OCI-LY7 (cell line): ENCODE results near the gene CTNNA3. TPM values are rescaled to one million over a fixed set of nuclear protein-coding genes. Genes with fewer than 3 reads are reported as not detected.

Experiments used
- BruUV-seq: library from RNA; stranded (reverse); fragments of 400-500 nt; replicated peaks from 2 replicates; lab custom pipeline; 2021; lab: Mats Ljungman, UMichigan
- CTCF ChIA-PET: fragments of 300-600 bp; sonication (Branson Sonifier 250); formaldehyde crosslinking; loops from one replicate; lab custom pipeline; 2022; ENCODE audit warnings: antibody characterized with exemption; ENCODE audit not compliant: unreplicated experiment; lab: Charles Lee
- POLR2A ChIA-PET: fragments of 300-600 bp; sonication (Branson Sonifier 250); formaldehyde crosslinking; loops from one replicate; lab custom pipeline; 2022; ENCODE audit warnings: antibody characterized with exemption; lab: Charles Lee
- DNase-seq: peaks from one replicate; pipeline ENCODE4 v3.0.0-alpha.2; 2015; ENCODE audit warnings: low spot score
- H2AFZ ChIP-seq: fragments of 200-600 bp; sonication (generic), shearing (Covaris generic); 2 replicates; pipeline ENCODE4 v1.6.1; 2014; ENCODE audit warnings: mild to moderate bottlenecking, antibody characterized with exemption, low read length, moderate library complexity
- H3K27ac ChIP-seq: fragments of 200-600 bp; sonication (generic); 2 replicates; pipeline ENCODE4 v1.5.1; 2014; ENCODE audit warnings: mixed run types, low read depth, mild to moderate bottlenecking, moderate library complexity, low read length, inconsistent platforms; ENCODE audit not compliant: poor library complexity, severe bottlenecking
- H3K36me3 ChIP-seq: fragments of 200-600 bp; sonication (generic); 2 replicates; pipeline ENCODE4 v1.6.1; 2014; ENCODE audit warnings: mild to moderate bottlenecking, antibody characterized with exemption, low read length, moderate library complexity, mixed read lengths; ENCODE audit not compliant: insufficient read depth
- H3K4me1 ChIP-seq: fragments of 200-600 bp; sonication (generic); 2 replicates; pipeline ENCODE4 v1.5.1; 2014; ENCODE audit warnings: mild to moderate bottlenecking, low read length; ENCODE audit not compliant: insufficient read depth, poor library complexity, severe bottlenecking
- H3K4me2 ChIP-seq: fragments of 200-600 bp; sonication (generic); 2 replicates; pipeline ENCODE4 v1.6.1; 2014; ENCODE audit warnings: mild to moderate bottlenecking, low read length
- H3K4me3 ChIP-seq: fragments of 200-600 bp; sonication (generic); 2 replicates; pipeline ENCODE4 v1.5.1; 2014; ENCODE audit warnings: mild to moderate bottlenecking, low read depth, low read length; ENCODE audit not compliant: poor library complexity, severe bottlenecking
- H3K79me2 ChIP-seq: fragments of 200-600 bp; sonication (generic); 2 replicates; pipeline ENCODE4 v1.6.1; 2016; ENCODE audit warnings: low read depth, mild to moderate bottlenecking, low read length, moderate library complexity, mixed read lengths; ENCODE audit not compliant: insufficient read depth
- H3K9me2 ChIP-seq: fragments of 200-600 bp; sonication (generic); 2 replicates; pipeline ENCODE4 v1.6.1; 2016; ENCODE audit warnings: mild to moderate bottlenecking, low read length, mixed read lengths; ENCODE audit not compliant: insufficient read depth
- H3K9me3 ChIP-seq: fragments of 200-600 bp; sonication (generic); 2 replicates; pipeline ENCODE4 v1.6.1; 2014; ENCODE audit warnings: mild to moderate bottlenecking, mixed run types, low read length, mixed read lengths
- H4K20me1 ChIP-seq: fragments of 200-600 bp; sonication (generic); 2 replicates; pipeline ENCODE4 v1.6.1; 2014; ENCODE audit warnings: mild to moderate bottlenecking, antibody characterized with exemption, low read length, moderate library complexity, mixed read lengths; ENCODE audit not compliant: insufficient read depth
- EZH2phosphoT487 ChIP-seq: fragments of 200-600 bp; sonication (generic); IDR thresholded peaks from 2 replicates; pipeline ENCODE4 v1.6.1; 2018; ENCODE audit warnings: low read depth, borderline replicate concordance, mild to moderate bottlenecking, mixed run types, antibody characterized with exemption, low read length, moderate library complexity, mixed read lengths
- intact Hi-C: fragments of 100-400 bp; cut with micrococcal nuclease; formaldehyde crosslinking; loops from one replicate; pipeline ENCODE4 v1.10.0; 2022; ENCODE audit not compliant: unreplicated experiment
- total RNA-seq, 2 experiments: library from RNA; depleted of rRNA in 1 of 2; stranded (reverse); fragments of >200 nt in 1 of 2; shearing (Covaris generic) in 1 of 2; gene quantifications; 2 replicates each; pipeline ENCODE4 v1.2.3, GENCODE V29; 2014 to 2022
- TF ChIP-seq, protein P1 (sequence below): fragments of 200-600 bp; sonication (generic); conservative IDR thresholded peaks from 2 replicates; pipeline ENCODE4 v1.5.1; 2014; ENCODE audit warnings: mild to moderate bottlenecking, antibody characterized with exemption, low read length, moderate library complexity, mixed read lengths

CTNNA3 gene
- total RNA-seq, 2 experiments from 2014 or later: not detected

DNA sequence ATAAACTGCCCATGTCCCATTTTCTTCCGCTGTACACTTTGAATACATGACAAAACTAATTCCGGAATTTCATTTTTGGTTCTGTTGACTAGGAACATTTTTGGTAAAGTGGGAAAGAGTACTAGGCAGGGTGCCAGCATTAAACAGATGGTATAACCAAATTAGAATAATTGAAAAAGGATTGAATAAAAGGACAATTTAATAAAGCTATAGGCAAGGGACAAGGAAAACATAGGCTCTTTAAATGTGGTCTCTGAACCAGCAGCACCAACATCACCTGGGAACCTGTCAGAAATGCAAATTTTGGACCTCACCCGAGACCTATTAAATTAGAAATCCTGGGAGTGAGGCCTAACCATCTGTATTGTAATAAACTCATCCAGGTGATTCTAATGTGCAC is 393.3 kb downstream of the CTNNA3 start:
- Histone ChIP-seq H3K4me1 (no peaks in the 10 kb centered on the region), H2AFZ (no peak overlapping the region), H3K9me3 (no peaks in the 10 kb centered on the region), H3K4me2 (no peak overlapping the region), H3K27ac (no peak overlapping the region), H4K20me1 (no peaks in the 10 kb centered on the region), H3K9me2 (no peaks in the 10 kb centered on the region), H3K36me3 (no peaks in the 10 kb centered on the region), H3K79me2 (no peaks in the 10 kb centered on the region), H3K4me3 (no peak overlapping the region)
- ChIA-PET CTCF (no interaction called here), POLR2A (no interaction called here)
- intact Hi-C loops: loop anchor here (10.0 kb wide), 1 partner anchor 222 kb away; no protein-coding TSS in a partner anchor
- TF ChIP-seq EZH2phosphoT487: no peak
- TF ChIP-seq, protein P1, sequence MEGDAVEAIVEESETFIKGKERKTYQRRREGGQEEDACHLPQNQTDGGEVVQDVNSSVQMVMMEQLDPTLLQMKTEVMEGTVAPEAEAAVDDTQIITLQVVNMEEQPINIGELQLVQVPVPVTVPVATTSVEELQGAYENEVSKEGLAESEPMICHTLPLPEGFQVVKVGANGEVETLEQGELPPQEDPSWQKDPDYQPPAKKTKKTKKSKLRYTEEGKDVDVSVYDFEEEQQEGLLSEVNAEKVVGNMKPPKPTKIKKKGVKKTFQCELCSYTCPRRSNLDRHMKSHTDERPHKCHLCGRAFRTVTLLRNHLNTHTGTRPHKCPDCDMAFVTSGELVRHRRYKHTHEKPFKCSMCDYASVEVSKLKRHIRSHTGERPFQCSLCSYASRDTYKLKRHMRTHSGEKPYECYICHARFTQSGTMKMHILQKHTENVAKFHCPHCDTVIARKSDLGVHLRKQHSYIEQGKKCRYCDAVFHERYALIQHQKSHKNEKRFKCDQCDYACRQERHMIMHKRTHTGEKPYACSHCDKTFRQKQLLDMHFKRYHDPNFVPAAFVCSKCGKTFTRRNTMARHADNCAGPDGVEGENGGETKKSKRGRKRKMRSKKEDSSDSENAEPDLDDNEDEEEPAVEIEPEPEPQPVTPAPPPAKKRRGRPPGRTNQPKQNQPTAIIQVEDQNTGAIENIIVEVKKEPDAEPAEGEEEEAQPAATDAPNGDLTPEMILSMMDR: no peak
- DNase-seq: no peak
- BruUV-seq: no TSS peak

GRCh38 chr10:67299761-67300160 is 396.2 kb downstream of the CTNNA3 start:
- no peaks in the 10 kb centered on the region for H4K20me1 ChIP-seq
- no TSS peak for BruUV-seq
- H3K79me2 ChIP-seq: no peaks in the 10 kb centered on the region
- no peaks in the 10 kb centered on the region for H3K9me3 ChIP-seq
- no peaks in the 10 kb centered on the region for H3K36me3 ChIP-seq
- intact Hi-C loops: loop anchor here (10.0 kb wide), 1 partner anchor 225 kb away; no protein-coding TSS in a partner anchor
- H3K4me1 ChIP-seq: no peaks in the 10 kb centered on the region
- H3K27ac ChIP-seq: no peak overlapping the region
- no peak overlapping the region for H3K4me2 ChIP-seq
- POLR2A ChIA-PET: no interaction called here
- no peak overlapping the region for H2AFZ ChIP-seq
- CTCF ChIA-PET: no interaction called here
- no peak for DNase-seq
- TF ChIP-seq, protein P1: no peak
- no peak for TF ChIP-seq EZH2phosphoT487
- no peak overlapping the region for H3K4me3 ChIP-seq
- no peaks in the 10 kb centered on the region for H3K9me2 ChIP-seq

DNA sequence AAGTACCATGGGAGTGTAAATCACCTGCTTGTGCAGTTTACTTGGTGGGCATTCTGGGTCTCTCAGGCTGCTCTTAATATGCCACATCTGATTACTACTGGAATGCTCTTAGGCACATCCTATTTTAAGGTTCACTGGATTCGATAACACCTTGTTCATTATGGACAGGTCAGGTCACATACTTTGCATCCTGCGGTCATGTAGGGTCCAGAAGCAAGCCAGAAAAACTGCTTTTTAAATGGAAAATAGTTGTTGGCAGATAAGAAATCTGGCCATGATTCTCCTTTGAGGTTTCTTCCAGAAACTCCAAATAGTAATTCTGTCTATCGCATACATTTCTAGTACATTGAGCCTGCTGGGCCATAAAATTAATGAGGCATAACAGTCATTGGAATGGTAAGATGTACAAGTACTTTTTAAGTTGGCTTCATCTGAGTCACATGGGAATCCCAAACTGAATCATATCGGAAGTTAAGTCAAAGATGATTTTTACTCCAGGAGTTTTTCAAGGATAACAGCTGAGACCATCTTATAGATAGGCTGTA is 398.3 kb downstream of the CTNNA3 start:
- TF ChIP-seq EZH2phosphoT487: no peak
- TF ChIP-seq, protein P1: no peak
- H3K9me3 ChIP-seq: no peaks in the 10 kb centered on the region
- no TSS peak for BruUV-seq
- no peaks in the 10 kb centered on the region for H3K9me2 ChIP-seq
- no peaks in the 10 kb centered on the region for H3K4me1 ChIP-seq
- no peak overlapping the region for H3K4me2 ChIP-seq
- POLR2A ChIA-PET: no interaction called here
- H3K4me3 ChIP-seq: no peak overlapping the region
- H3K36me3 ChIP-seq: no peaks in the 10 kb centered on the region
- H3K79me2 ChIP-seq: no peaks in the 10 kb centered on the region
- H3K27ac ChIP-seq: no peak overlapping the region
- intact Hi-C loops: no loop called here
- DNase-seq: no peak
- no peak overlapping the region for H2AFZ ChIP-seq
- CTCF ChIA-PET: no interaction called here
- no peaks in the 10 kb centered on the region for H4K20me1 ChIP-seq
